KG1 (cell line): Measurements from ENCODE around the gene DNAH9.

ENCODE experiments used
- DNase-seq: peaks from one replicate; lab custom pipeline; 2025; lab: John Stamatoyannopoulos, UW

The DNAH9 gene

DNA sequence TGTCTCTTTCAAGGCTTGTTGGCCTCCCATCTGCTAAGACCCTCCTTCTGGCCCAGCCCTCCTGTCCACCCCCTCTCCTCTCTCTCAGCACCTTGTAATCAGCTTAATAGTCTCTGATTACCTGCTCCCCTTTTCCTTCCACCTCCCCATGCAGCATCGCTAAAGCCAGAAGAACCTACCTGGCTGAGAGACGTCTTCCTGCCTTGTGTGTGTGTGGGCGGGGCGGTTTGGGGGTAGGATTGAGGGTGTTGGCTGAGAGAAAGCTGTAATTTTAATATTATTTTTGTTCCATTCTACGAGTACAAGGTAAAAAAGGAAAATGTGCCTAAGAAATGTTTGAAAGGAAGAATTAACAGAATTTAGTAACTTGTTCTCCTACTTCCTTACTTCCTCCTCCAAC, 3.4 kb downstream of the DNAH9 start:
- DNase-seq: no peak

DNA sequence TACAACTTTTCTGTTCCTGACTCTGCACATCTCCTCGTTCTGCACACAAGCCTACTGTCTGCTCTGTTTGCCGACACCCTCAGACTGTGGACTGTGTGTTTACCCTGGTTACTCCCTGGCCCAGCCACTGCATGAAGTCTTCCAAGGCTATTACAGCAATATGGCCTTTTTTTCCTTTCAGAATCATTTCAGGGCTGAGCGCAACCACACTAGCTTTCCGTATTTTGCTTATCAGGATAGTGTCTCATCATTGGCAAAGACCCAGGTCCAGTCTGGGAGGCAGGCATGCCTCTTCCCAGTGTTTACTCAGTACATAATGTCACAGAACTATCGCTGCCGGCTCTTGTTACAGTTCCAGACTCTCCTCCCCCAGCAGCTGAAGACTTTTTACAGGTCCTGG, 10.1 kb downstream of the DNAH9 start:
- DNase-seq: no peak

DNA sequence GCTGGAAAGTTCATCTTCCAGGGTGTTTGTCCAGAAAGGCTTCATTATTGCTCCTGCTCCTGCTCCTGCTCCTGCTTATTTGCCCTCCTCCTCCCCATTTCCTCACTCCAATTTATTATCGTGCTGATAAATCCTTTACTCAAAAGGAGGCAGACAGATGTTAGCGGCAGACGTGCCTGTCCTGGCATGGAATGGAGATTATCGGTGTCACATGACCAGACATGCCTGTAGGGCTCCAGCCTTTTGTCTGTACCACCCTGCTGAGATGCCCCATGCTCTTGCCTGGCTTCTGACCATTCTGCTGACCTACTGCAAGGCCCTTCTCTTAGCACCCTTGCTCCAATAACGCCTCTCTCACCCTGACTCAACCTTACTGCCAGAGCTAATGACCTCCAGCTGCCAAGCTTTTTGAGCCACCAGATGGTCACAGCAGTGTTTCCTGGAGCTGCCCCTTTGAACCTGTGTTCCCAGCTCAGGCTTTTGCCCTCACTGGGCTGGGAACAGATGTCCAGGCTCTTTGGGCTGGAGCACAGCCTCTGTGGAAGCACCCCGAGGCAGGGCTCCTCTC, 12.8 kb downstream of the DNAH9 start:
- no peak for DNase-seq

DNA sequence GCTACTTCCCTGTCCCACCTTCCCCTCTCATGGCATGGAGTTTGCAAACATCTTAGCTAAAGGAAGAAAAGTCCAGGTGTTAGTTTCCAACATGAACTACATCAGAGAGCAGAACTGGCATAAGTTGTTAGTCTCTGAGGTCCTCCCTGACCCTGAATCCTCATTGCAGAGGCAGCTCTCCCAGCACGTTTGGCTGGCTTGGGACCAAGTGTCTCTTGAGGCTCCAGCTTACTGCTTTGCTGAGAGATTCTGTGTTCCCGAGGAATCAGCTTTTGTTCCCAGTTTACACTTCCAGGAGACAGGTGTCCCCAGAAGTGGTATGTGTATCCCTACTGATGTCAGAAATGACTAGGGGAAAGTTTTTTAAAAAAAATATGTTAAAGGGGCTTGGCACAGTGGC, 14.7 kb downstream of the DNAH9 start:
- DNase-seq: no peak

DNA sequence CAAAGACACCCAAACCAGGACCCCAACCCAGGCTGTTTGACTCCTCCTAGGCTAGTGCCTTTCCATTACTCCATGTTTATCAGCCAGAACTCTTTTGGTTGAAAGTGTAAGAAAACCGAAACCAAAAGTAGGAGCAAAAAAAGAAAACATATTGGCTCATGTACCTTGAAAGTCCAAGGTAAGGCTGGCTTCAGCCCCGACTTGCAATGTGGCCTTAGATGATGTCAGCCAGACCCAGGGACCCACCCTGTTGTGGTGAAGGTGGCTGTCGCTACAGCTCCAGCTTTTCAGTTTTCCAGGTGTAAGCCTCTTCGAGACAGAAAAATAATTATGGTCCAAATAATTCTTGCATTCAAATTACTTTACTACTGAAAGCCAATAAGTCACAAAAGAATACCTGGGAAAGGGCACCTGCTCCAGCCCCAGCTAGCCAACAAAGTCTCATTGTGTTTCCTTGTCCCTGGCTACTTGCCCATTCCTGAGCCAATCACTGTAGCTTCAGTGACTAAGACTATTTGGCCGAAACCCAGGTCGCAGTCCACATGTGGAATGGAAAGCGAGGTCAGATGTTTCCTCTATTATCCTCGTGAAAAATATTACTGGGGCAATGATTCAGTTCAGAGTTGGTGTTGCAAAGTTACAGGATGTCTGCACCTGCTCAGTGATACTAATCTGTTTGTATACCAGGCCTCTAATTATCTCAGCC, 20.7 kb downstream of the DNAH9 start:
- DNase-seq: no peak

DNA sequence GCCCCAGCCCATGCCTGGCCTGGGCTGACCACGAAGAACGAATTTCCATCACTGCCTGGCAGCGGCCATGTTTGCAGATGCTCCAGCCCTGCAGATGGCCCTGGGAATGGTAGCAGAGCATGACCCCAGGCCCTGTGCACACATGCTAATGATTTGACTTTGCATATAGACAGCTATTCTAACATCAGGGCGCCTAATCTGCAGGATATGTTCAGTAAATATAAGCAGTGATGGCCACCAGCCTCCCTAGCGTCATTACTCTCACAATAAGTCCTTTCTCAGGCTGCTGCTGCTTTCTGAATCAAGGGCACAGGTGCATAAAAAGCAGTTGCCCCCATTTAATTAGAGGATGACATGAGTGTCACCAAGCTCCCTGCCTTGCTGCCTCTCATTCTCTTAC, 24.2 kb downstream of the DNAH9 start:
- no peak for DNase-seq

DNA sequence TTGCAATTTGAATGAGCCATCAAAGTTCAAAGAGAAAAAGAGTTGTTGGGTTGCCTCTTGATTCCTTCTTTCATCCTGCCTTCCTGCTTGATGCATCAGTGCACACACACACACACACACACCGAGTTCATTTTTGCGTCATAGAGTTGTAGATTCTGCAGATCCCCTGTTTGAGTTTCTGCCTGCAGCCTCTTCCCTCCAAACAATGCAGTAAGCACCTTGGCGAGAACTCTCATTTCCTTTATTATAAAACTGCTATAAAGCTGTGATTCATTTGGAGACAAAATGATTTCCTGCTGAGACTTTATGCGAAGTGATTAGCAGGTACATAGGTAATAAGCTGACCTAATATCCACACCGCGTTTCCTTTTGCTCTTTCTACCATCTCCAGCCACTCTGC, 26.7 kb downstream of the DNAH9 start:
- no peak for DNase-seq

DNA sequence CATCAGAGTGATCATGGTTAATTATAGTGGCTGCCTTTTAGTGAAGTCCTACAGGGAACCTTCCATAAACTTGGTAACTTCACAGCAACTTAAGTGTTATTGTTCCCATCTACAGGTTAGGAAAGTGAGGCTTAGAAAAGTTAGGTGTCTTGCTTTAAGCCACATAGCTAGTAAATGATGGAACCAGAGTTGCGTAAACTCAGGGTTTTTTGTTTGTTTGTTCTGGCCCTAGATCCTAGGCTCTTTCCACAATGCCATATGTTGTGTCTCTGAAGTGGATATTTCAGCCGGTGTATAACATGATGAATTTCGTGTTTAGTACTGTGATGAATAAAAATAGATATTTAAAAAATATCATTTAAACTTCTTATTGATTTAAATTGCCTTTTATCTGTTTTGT, 27.6 kb downstream of the DNAH9 start:
- no peak for DNase-seq

DNA sequence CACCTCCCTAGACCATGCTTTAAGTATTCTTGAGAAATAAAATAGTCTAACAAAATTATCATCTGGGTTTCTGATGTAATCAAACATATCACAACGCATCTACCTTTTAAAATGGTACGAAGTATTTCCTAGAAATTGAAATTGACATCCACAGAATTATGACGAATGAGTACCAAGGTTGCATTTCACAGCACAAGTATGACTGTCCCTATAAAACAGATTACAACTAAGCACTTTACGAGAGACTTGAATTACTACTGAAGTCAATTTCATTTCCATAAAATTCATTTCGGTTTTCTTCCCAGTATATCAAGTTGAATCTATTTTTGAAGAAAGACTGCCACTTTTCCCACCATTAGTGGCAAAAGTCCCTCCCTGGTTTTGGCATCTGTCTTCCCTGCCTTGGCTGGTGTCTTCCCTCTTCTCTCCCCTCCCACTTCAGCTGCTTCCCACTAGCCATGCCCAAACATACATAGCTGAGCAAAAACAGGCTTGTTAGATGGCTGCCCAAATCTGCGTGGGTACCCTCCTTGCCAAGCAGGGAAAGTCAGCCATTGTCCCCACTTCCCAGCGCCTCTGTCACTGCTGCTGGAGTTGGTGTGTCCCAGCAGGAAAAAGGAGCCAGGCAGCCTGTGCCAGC, 29.2 kb downstream of the DNAH9 start:
- no peak for DNase-seq

DNA sequence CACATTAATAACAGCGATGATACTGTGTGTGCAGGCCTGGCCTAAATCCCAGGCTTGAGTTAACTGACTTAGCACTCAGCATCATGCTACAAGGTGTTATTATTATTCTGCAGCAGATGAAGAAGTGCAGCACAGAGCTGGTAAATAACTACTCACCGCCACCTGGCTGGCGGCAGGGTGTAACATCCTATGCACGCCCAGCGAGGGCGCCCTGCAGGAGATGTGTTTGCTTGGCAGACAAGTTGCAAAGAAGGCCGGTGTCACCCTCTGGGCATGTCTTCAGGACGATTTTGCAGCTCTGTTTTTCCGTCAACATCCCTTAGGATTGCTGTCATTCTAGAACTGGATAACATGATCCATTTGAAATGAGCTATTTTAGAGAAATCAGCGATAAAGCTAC, 30.1 kb downstream of the DNAH9 start:
- no peak for DNase-seq

DNA sequence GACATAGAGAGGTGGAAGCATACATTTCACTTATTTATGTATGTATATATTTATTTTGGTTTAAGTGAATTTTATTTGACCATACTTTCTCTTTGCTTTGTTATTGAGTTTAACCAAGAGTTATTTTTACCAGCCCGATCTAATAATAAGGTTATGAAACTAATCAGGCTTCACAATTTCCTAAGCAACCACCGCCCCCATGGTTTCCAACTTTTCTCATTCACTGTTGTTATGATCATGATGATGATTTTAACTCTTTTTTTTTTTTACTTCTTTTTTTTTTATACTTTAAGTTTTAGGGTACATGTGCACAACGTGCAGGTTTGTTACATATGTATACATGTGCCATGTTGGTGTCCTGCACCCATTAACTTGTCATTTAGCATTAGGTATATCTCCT, 30.6 kb downstream of the DNAH9 start:
- no peak for DNase-seq

DNA sequence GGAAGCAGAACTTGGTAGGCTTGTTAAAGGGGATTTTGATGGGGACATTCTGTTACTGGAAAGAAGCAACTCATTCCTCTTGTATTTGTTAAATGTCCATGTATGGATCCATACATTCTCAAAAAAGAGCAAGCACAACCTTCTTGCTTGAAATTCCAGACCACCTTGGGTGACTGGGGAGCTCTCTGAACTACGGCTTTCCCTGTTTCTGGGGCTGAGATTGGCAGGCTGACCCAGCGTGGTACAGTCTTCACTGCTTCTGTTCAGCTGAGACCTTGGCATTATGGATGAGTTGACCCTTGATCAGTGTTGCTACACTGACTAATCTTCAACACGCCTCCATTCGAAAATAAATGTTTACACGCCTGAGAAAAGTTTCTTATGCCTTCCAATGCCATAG, 38.5 kb downstream of the DNAH9 start:
- DNase-seq: no peak

DNA sequence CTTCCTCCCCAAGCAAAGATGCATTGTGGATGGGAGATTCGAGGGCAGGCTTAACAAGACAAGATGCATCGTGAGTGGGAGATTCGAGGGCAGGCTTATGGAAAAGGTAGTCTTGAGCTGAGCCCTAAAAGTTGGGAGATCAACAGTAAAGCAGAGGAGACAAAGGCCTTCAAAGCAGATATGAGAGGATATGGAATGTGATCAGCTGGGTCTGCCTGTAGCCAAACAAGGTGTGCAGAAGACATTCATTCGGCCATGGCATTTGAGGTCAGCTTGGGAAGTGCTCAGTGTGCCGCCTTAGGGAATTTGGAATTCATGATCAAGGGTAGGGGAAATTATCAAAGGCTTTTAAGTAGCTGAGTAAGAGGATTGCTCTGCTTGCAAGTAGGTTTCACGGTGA, 39.5 kb downstream of the DNAH9 start:
- DNase-seq: no peak

DNA sequence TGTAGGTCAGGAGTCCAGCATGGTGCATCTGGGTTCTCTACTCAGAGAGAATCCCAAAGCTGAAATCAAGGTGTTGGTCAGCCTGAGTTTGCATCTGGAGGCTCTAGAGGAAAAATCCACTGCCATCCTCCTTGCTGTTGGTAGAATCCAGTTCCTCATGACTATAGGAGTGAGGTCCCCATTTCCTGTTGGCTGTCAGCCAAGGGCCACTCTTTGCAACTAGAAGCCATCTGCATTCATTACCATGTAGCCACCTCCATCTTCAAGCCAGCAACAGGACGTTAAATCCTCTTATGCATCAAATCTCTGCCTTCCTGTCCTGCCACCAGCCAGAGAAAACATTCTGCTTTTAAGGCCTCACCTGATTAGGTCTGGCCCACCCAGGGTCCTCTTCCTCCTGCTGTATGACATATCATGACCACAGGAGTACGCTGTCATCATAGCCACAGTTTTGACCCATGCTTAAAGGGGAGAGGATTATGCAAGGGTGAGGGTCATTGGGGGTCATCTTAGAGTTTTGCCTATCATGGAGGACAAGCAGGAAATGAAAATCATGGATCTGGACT, 40.5 kb downstream of the DNAH9 start:
- DNase-seq: no peak

DNA sequence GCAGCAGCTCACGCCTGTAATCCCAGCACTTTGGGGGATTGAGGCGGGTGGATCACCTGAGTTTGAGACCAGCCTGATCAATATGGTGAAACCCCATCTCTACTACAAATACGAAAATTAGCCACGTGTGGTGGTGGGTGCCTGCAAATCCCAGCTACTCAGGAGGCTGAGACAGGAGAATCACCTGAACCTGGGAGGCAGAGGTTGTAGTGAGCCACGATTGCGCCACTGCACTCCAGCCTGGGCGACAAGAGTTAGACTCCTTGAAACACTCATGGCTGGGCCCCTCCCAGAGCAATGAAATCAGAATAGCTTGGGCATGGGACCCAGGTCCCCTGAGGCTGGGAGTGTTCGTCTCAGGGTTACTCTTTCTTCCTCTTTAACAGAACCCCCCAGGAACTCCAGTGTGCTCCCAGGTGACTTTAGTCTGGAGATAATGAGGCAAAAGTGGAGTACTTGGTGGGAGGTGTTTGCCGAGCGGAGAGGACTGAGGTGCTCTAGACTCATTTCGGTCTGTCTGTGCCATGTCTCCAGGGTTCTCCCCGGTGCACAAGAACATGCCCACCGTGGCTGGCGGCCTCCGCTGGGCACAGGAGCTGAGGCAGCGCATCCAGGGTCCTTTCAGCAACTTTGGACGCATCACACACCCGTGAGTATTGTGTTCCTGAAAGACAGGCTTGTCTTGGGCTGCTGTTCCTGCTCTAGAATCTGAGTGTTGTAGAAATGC, 41.6 kb downstream of the DNAH9 start:
- DNase-seq: no peak

DNA sequence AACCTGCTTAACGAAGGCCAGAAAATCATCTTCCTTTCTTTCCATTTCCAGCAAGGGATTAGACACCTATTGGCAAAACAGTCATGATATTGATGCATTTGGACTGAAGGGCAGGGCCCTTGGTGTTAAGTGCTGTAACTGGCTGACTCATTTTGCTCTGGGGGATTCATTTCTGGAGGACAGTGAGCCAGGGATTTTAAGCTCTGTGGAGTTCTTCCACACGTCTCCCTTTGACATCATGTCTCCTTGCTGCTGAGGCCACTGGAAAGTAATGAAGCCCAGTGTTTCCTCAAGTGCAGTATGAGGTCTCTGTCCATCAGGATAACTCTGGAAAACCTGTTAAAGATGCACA, 42.2 kb downstream of the DNAH9 start:
- DNase-seq: no peak

DNA sequence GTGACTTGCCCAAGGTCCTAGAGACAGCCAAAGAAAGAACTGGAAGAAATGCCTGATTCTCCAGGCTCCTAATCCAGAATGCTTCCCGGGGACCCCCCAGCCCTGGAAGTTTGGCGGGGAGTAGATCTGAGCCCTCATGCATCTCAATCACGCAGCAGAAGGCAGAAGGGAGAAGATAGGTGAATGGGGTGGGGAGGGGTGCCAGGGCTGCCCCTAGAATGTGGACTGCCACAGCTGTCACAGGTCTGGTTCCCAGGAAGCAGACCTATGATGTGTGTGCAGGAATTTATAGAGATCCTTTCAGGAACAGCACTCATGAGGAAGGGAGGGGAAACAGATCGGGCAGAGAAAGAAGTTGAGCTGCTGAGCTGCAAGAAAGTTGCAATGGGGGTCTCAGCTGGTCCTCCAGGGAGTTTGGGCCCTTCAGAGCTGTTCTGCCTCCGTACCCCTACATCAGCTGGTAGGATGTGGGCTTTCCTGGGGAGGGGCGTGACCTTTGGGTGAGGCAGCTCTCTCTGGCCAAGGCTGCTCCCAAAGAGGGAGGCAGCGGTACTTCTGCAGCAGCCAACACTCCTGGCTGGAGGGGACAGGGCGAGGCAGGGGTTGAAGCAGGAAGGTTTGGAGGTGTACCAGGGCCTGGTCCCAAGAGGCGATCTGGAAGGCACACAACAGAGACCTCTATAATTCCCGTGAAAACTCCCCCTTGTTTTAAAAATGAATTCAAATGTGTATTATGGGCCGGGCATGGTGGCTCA, 43.4 kb downstream of the DNAH9 start:
- DNase-seq: no peak

DNA sequence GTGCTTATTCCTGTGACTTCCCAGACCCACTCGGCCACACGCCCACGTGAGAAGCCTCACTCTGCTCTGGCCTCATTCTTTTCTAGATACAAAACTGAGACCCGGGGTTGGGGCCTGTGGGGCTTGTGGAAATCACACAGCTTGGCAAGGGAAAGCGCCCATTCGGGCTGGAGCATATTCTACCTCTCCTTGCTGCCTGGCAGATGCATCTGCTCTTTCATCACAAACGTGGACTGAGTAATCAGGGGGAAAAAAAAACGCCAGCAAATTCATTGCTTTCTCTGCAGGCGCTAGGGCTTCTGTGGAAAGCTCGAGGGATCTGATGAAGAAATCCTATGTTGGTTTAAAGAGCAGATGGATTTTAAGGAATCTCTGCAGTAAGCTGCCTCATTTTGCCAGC, 44.4 kb downstream of the DNAH9 start:
- no peak for DNase-seq

DNA sequence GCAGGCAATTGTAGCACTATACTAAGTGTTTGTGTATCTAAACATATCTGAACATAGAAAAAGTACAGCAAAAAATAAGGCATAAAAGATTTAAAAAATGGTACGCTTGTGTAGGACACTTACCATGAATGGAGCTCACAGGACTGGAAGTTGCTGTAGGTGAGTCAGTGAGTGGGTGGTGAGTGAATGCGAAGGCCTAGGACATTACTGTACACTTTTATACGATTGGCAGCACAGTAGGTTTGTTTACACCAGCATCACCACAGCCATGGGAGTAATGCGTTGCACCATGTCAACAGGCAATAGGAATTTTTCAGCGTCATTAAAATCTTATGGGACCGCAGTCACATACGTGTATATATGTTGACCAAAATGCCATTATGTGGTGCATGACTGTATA, 45.6 kb downstream of the DNAH9 start:
- DNase-seq: no peak

DNA sequence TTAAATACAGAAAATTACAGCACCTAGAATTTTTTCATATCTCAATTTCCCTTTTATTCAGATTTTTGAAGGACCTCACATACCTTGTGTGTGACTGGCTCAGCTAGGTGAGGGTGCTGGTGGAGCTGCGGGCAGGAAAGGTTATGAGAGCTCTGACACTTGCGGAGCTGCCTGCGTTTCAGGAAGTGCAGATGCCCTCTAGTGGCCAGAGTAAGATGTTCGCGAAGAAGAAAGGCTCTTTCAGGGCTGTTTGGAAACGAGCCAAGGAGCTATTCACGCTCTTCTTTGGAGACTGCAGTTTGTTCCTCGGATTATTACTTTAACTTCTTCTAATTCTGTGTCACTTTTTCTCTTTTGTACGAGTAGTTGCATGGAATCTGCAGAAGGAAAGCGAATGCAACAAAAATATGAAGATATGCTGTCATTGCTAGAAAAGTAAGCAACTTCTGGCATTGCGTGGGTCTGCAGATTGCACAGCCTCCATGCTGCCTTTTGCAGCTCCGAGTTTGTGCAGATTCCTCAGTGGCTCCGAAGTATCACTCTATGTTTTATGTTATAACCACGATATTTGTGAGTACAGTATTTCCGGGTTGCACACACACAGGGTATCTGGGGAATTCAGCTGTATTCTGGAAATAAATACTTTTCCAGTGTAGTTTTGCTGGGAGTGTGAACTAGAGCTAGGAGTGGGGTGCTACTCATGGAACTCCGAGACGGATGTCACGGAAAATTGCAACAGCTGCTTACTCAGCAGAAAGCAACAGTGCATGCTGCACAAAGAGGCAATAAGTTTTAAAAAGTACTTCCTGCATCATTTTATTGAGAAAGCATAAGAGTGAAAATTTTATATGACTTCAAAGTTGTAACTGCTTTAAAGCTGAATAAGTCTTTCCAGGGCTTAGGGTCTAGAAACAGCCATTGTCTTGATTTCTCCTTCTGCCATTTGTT, 46.3 kb downstream of the DNAH9 start:
- no peak for DNase-seq

DNA sequence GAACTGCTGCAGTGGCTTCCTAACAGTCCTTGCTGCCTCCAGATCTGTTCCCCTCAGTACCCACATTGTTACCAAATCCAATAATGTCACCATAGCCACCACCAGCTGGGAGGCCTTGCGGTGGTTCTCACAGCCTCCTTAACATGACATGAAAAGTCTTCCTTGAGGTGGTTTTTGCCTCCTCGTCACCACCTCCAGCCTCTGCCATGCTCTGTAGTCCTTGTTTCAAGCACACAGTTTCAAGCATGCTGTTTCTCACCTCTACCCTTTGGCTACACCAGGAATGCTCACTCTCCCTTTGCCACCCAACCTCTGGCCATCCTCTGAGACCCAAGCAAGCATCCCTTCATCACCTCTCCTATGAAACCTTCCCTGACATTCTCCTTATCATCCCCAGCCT, 47.2 kb downstream of the DNAH9 start:
- DNase-seq: no peak
